BE2C (cell line): ENCODE results near the gene LAMC2. TPM values are rescaled to one million over a fixed set of nuclear protein-coding genes. Genes with fewer than 3 reads are reported as not detected.
A peak's percentile ranks its signal among the peaks of the same experiment; 100 is the strongest.

Experiments
- DNase-seq: peaks from one replicate; pipeline ENCODE4 v3.0.0-alpha.2; 2020
- H3K27me3 ChIP-seq: fragments of 250-450 bp; sonication (Bioruptor Pico); 2 replicates; pipeline ENCODE4 v1.5.1; 2020; ENCODE audit warnings: mild to moderate bottlenecking
- H3K36me3 ChIP-seq: fragments of 250-450 bp; sonication (Bioruptor Pico); 2 replicates; pipeline ENCODE4 v1.5.1; 2020; ENCODE audit warnings: mild to moderate bottlenecking
- H3K4me1 ChIP-seq: fragments of 250-450 bp; sonication (Bioruptor Pico); 2 replicates; pipeline ENCODE4 v1.5.1; 2020
- H3K4me3 ChIP-seq: 2 replicates; pipeline ENCODE4 v1.5.1; 2011; ENCODE audit warnings: low read depth, low read length
- H3K9me3 ChIP-seq: fragments of 250-450 bp; sonication (Bioruptor Pico); 2 replicates; pipeline ENCODE4 v1.5.1; 2020
- CTCF ChIP-seq: IDR thresholded peaks from 2 replicates; pipeline ENCODE4 v1.5.1; 2012; ENCODE audit warnings: mild to moderate bottlenecking, low read depth, low read length
- polyA plus RNA-seq: library from polyadenylated mRNA; unstranded; fragments of >200 nt; gene quantifications from one replicate; pipeline ENCODE4 v1.2.1, GENCODE V29; 2012; ENCODE audit warnings: low read depth, missing spikeins; ENCODE audit not compliant: insufficient read length, insufficient read depth

Gene LAMC2
- polyA plus RNA-seq = 0.40 TPM

GRCh38 chr1:183185941-183186490, at the start of gene LAMC2:
TSS of gene LAMC2 (plus strand) at chr1:183186264. CDS start at chr1:183186353, 89 bp downstream.
- H3K9me3 ChIP-seq = no peaks in the 10 kb centered on the region
- peak within 1 kb of the TSS; percentile 52 for H3K4me3 ChIP-seq
- H3K36me3 ChIP-seq = no peaks in the 10 kb centered on the region
- DNase-seq = peak; percentile 44
- H3K4me1 ChIP-seq = peaks cover 2% of the 10 kb centered on the region; the same call in 1 of the 2 replicates
- H3K27me3 ChIP-seq = no peaks in the 10 kb centered on the region
- peak; percentile 28 for TF ChIP-seq CTCF

- H3K36me3 ChIP-seq = peaks cover 52% of the 10 kb centered on the region
- DNase-seq = no peak
- H3K4me1 ChIP-seq = no peaks in the 10 kb centered on the region
- no peak for TF ChIP-seq CTCF
- no peaks in the 10 kb centered on the region for H3K27me3 ChIP-seq
- H3K4me3 ChIP-seq = no peak overlapping the region
- H3K9me3 ChIP-seq = no peaks in the 10 kb centered on the region
Measured at GRCh38 chr1:183137782-183138181, 48.3 kb upstream of the LAMC2 start.

DNA sequence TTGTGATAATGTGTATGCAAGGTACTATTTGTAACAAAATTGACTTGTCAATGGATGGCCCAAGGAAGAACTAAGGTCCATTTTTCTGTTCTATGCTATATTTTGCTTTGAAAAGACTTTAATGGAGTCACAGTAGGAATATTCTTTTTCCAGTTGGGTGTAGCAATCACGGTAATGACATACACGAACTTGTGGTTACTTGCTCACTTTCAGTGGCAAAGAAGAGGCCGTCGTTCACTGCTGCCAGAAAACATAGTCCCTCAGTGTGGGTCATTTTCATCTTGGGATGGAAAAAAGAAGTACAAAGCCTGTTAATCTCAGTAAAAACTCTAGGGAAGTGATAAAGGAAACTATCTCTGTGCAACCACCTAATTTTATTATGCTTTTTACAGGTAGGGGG, 47.8 kb upstream of the LAMC2 start:
- no peaks in the 10 kb centered on the region for H3K27me3 ChIP-seq
- H3K4me3 ChIP-seq = no peak overlapping the region
- no peaks in the 10 kb centered on the region for H3K9me3 ChIP-seq
- H3K36me3 ChIP-seq = peaks cover 50% of the 10 kb centered on the region
- TF ChIP-seq CTCF = no peak
- DNase-seq = no peak
- H3K4me1 ChIP-seq = no peaks in the 10 kb centered on the region

- H3K4me1 ChIP-seq = no peaks in the 10 kb centered on the region
- peaks cover 40% of the 10 kb centered on the region for H3K36me3 ChIP-seq
- DNase-seq = no peak
- H3K4me3 ChIP-seq = no peak overlapping the region
- TF ChIP-seq CTCF = no peak
- H3K9me3 ChIP-seq = no peaks in the 10 kb centered on the region
- H3K27me3 ChIP-seq = no peaks in the 10 kb centered on the region
Measured at GRCh38 chr1:183139281-183139942, 46.7 kb upstream of the LAMC2 start.

DNA sequence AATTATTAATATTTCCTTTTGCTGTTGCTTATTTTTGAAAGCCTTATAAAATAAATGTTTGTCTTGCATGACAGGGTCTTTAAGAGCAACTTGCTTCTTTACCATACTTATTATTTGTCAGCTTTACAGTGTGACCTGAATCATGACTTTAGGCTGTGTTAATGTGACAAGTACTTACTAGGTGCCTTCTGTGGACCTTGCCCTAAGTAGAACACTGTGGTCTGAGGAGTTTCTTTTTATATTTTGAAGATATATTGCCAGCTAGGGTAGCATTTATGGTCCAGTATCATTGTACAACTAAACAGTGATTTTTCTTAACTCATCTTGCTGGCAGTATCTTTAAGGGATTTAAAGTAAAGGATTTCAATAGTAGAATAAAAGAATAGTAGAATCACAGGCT, 45.4 kb upstream of the LAMC2 start:
- Histone ChIP-seq H3K9me3 (no peaks in the 10 kb centered on the region), H3K4me3 (no peak overlapping the region), H3K4me1 (no peaks in the 10 kb centered on the region), H3K36me3 (peaks cover 32% of the 10 kb centered on the region), H3K27me3 (no peaks in the 10 kb centered on the region)
- TF ChIP-seq CTCF = no peak
- DNase-seq = no peak

DNA sequence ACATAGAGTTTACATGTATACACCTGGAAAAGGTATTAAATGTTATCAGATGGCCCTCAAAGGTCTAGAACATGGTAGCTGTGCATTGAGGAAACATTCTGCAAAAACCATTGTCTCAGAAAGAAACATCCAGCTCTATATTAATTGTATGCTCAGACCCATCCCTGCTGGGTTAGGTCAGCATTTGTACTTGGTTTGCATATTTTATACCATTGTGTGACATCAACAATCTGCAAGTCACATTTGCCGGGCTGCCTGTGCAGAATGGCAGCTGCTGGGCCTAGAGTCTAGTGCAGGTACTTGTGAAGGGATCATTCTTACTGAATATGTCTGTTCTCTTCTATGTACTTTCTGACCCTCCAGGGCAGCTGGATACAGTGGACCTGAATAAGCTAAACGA, 43.9 kb upstream of the LAMC2 start:
- no peaks in the 10 kb centered on the region for H3K27me3 ChIP-seq
- H3K9me3 ChIP-seq = no peaks in the 10 kb centered on the region
- no peak for DNase-seq
- no peak for TF ChIP-seq CTCF
- no peak overlapping the region for H3K4me3 ChIP-seq
- peaks cover 21% of the 10 kb centered on the region for H3K36me3 ChIP-seq
- H3K4me1 ChIP-seq = no peaks in the 10 kb centered on the region
